HepG2 (cell line): ENCODE measurements around the gene GSPT2. TPM values are rescaled to one million over a fixed set of nuclear protein-coding genes. Genes with fewer than 3 reads are reported as not detected.

Experiments used
- ATAC-seq: fragments of 200-7000 bp; cut with Tn5 transposase; 3 replicates; pipeline ENCODE4 v1.9.1; 2020; ENCODE audit warnings: mild to moderate bottlenecking, moderate library complexity
- BruUV-seq: library from RNA; stranded (reverse); fragments of 400-500 nt; replicated peaks from 2 replicates; lab custom pipeline; 2021; lab: Mats Ljungman, UMichigan
- CTCF ChIA-PET: fragments of 300-600 bp; formaldehyde crosslinking; extraction: SDS; loops from one replicate; lab custom pipeline; 2021; ENCODE audit warnings: low total read pairs, inconsistent platforms, low intra/inter-chr PET ratio; lab: Yijun Ruan, JAX
- POLR2A ChIA-PET: fragments of 350-600 bp; sonication (Branson Sonifier 250); formaldehyde crosslinking; loops from one replicate; lab custom pipeline; 2020; ENCODE audit warnings: antibody characterized with exemption, inconsistent platforms; lab: Yijun Ruan, JAX
- DNase-seq: peaks from one replicate; pipeline ENCODE4 v3.0.0-alpha.2; 2015; ENCODE audit warnings: low spot score
- FAIRE-seq: peaks from 3 replicates; lab custom pipeline; 2011; peaks lifted over from hg19 to GRCh38; lab: Jason Lieb, UNC
- H2AFZ ChIP-seq: one replicate; pipeline ENCODE4 v1.6.1; 2011; ENCODE audit warnings: low read length, inconsistent platforms
- H3K27ac ChIP-seq: fragments of 300-600 bp; 3 replicates; pipeline ENCODE4 v1.8.0; 2011; ENCODE audit warnings: mixed run types, mild to moderate bottlenecking, mixed read lengths, low read length, inconsistent platforms; ENCODE audit not compliant: insufficient read depth; ENCODE audit errors: extremely low read length
- H3K27me3 ChIP-seq, 2 experiments: fragments of 200-600 bp in 1 of 2; 2 replicates in 1 of 2; 3 replicates in 1 of 2; pipeline versions ENCODE4 v1.6.0 to v1.8.0; 2011; ENCODE audit warnings: low read length in 2 of 2, mild to moderate bottlenecking in 2 of 2, moderate library complexity in 2 of 2, inconsistent platforms in 1 of 2; ENCODE audit not compliant: insufficient read depth in 2 of 2, control insufficient read depth in 1 of 2
- H3K36me3 ChIP-seq, 2 experiments: fragments of 200-600 bp in 1 of 2; replicated peaks in 1 of 2; 2 replicates in 1 of 2; 3 replicates in 1 of 2; pipeline versions ENCODE4 v1.5.1 to v1.8.0; 2011; ENCODE audit warnings: low read length in 2 of 2, inconsistent platforms in 1 of 2; ENCODE audit not compliant: insufficient read depth in 2 of 2, control insufficient read depth in 1 of 2
- H3K4me1 ChIP-seq: 2 replicates; pipeline ENCODE4 v1.5.1; 2012; ENCODE audit warnings: low read length, inconsistent platforms; ENCODE audit not compliant: insufficient read depth
- H3K4me2 ChIP-seq: 2 replicates; pipeline ENCODE4 v1.6.0; 2011; ENCODE audit warnings: low read depth, low read length, inconsistent platforms
- H3K4me3 ChIP-seq, 3 experiments: fragments of 200-600 bp in 1 of 3; sonication (generic), shearing (Covaris generic) in 1 of 3; replicated peaks in 1 of 3; 2 replicates each; pipeline ENCODE4 v1.5.1; 2011 to 2016; ENCODE audit warnings: low read length in 3 of 3, inconsistent platforms in 2 of 3, low read depth in 2 of 3, mild to moderate bottlenecking in 2 of 3, control low read depth in 1 of 3, mixed read lengths in 1 of 3; ENCODE audit not compliant: insufficient read depth in 1 of 3
- H3K79me2 ChIP-seq: one replicate; pipeline ENCODE4 v1.6.1; 2011; ENCODE audit warnings: low read length, inconsistent platforms; ENCODE audit not compliant: insufficient read depth
- H3K9ac ChIP-seq: 2 replicates; pipeline ENCODE4 v1.6.0; 2011; ENCODE audit warnings: mild to moderate bottlenecking, low read depth, low read length, inconsistent platforms; ENCODE audit not compliant: insufficient read depth
- H3K9me3 ChIP-seq: 2 replicates; pipeline ENCODE4 v1.5.1; 2012; ENCODE audit warnings: mild to moderate bottlenecking, low read length
- H4K20me1 ChIP-seq: 2 replicates; pipeline ENCODE4 v1.6.0; 2011; ENCODE audit warnings: inconsistent platforms, mild to moderate bottlenecking, low read length, moderate library complexity; ENCODE audit not compliant: insufficient read depth
- KIAA2018 ChIP-seq: sonication (generic); formaldehyde crosslinking; IDR thresholded peaks from 2 replicates; pipeline ENCODE4 v1.5.0; 2020; ENCODE audit warnings: mild to moderate bottlenecking, missing genetic modification reagents, borderline replicate concordance
- TFAP4 ChIP-seq: sonication (generic); IDR thresholded peaks from 2 replicates; pipeline ENCODE4 v1.6.1; 2016; ENCODE audit warnings: low read depth, borderline replicate concordance
- WGBS: methylation state at CpG from one replicate; pipeline ENCODE4 v1.1.6; 2017; ENCODE audit warnings: low lambda C conversion rate; 5-methylcytosine and 5-hydroxymethylcytosine counted together
- in situ Hi-C: cut with HindIII; loops from 2 replicates; pipeline ENCODE4 v1.10.0; 2017; ENCODE audit warnings: low pct_unique_long_range_greater_than_20kb; ENCODE audit not compliant: extremely low pct_ligation_motif_present
- intact Hi-C: fragments of 100-400 bp; cut with micrococcal nuclease; formaldehyde crosslinking; loops from one replicate; pipeline ENCODE4 v1.10.0; 2022; ENCODE audit not compliant: unreplicated experiment
- polyA plus RNA-seq, 8 experiments: library from polyadenylated mRNA; depleted of rRNA in 3 of 8; stranded (reverse) in 7 of 8; unstranded in 1 of 8; fragments of >200 nt; fragmentation: Illumina TruSeq in 4 of 8; extraction: Trizol in 4 of 8; gene quantifications; 2 replicates each; pipeline versions ENCODE4 v1.2.1 to v1.2.3, GENCODE V29; 2011 to 2016; ENCODE audit warnings: low read depth in 4 of 8, missing spikeins in 1 of 8, mixed read lengths in 1 of 8; ENCODE audit not compliant: insufficient read depth in 1 of 8
- total RNA-seq, 5 experiments: library from RNA; depleted of rRNA; stranded (reverse); fragments of >200 nt; fragmentation: Illumina TruSeq; extraction: Trizol; gene quantifications; 2 replicates each; pipeline ENCODE4 v1.2.3, GENCODE V29; 2016; ENCODE audit warnings: low read depth in 1 of 5

GSPT2 gene
- total and polyA plus RNA-seq, 2 of the 13 experiments (the other 11 are each of a cell fraction or from before 2014, with no cell fraction given): not detected

- DNase-seq: no peak
- Histone ChIP-seq H3K9me3 (no peaks in the 10 kb centered on the region), H3K9ac (no peak overlapping the region), H3K79me2 (no peaks in the 10 kb centered on the region), H3K4me2 (no peak overlapping the region), H3K27me3 (no peaks in the 10 kb centered on the region; a peak in 1 of 5 replicates), H2AFZ (no peak overlapping the region), H3K4me3 (no peak overlapping the region), H3K4me1 (no peaks in the 10 kb centered on the region), H3K36me3 (no peaks in the 10 kb centered on the region), H3K27ac (no peak overlapping the region), H4K20me1 (no peaks in the 10 kb centered on the region)
- FAIRE-seq: no peak
- POLR2A ChIA-PET: no interaction called here
- intact Hi-C loops (no loop called here), in situ Hi-C loops (no loop called here)
- no TSS peak for BruUV-seq
- CTCF ChIA-PET: no interaction called here
- WGBS: 60% methylated on average over 1 of the region's 3 CpGs
- no peak for ATAC-seq
- TF ChIP-seq KIAA2018: no peak
- no peak for TF ChIP-seq TFAP4
These were observed 656 bp upstream of the GSPT2 start for GRCh38 chrX:51742586-51742985.
